SJCRH30 (cell line): Measurements from ENCODE around the gene RGMA. TPM values are rescaled to one million over a fixed set of nuclear protein-coding genes. Genes with fewer than 3 reads are reported as not detected.
"Not testable (repeated sequence)": the region's sequence is repeated elsewhere in the genome, so short reads cannot be mapped to it uniquely, and the experiment has no call there.

Source experiments
- DNase-seq, 2 experiments: peaks; one replicate each; pipeline ENCODE4 v3.0.0-alpha.2; 2015 to 2020
- H3K27ac ChIP-seq: fragments of 250-450 bp; sonication (Bioruptor Pico); 2 replicates; pipeline ENCODE4 v1.5.1; 2020; ENCODE audit warnings: mild to moderate bottlenecking, moderate library complexity
- H3K27me3 ChIP-seq: fragments of 250-450 bp; sonication (Bioruptor Pico); 2 replicates; pipeline ENCODE4 v1.5.1; 2020; ENCODE audit warnings: mild to moderate bottlenecking, moderate library complexity
- H3K36me3 ChIP-seq: fragments of 250-450 bp; sonication (Bioruptor Pico); 2 replicates; pipeline ENCODE4 v1.5.1; 2020; ENCODE audit warnings: mild to moderate bottlenecking, moderate library complexity
- H3K4me1 ChIP-seq: fragments of 250-450 bp; sonication (Bioruptor Pico); 2 replicates; pipeline ENCODE4 v1.5.1; 2020; ENCODE audit warnings: mild to moderate bottlenecking, moderate library complexity
- H3K4me3 ChIP-seq: fragments of 250-450 bp; sonication (Bioruptor Pico); 2 replicates; pipeline ENCODE4 v1.5.1; 2020; ENCODE audit warnings: mild to moderate bottlenecking, moderate library complexity
- H3K9me3 ChIP-seq: fragments of 250-450 bp; sonication (Bioruptor Pico); replicated peaks from 2 replicates; pipeline ENCODE4 v1.5.1; 2020; ENCODE audit warnings: mild to moderate bottlenecking, moderate library complexity
- total RNA-seq: library from RNA; depleted of rRNA; stranded (reverse); fragments of >200 nt; shearing (Covaris generic); gene quantifications from 2 replicates; pipeline ENCODE4 v1.2.3, GENCODE V29; 2014

RGMA gene
- total RNA-seq, 1 experiment from 2014 or later: 52.7 TPM

DNA sequence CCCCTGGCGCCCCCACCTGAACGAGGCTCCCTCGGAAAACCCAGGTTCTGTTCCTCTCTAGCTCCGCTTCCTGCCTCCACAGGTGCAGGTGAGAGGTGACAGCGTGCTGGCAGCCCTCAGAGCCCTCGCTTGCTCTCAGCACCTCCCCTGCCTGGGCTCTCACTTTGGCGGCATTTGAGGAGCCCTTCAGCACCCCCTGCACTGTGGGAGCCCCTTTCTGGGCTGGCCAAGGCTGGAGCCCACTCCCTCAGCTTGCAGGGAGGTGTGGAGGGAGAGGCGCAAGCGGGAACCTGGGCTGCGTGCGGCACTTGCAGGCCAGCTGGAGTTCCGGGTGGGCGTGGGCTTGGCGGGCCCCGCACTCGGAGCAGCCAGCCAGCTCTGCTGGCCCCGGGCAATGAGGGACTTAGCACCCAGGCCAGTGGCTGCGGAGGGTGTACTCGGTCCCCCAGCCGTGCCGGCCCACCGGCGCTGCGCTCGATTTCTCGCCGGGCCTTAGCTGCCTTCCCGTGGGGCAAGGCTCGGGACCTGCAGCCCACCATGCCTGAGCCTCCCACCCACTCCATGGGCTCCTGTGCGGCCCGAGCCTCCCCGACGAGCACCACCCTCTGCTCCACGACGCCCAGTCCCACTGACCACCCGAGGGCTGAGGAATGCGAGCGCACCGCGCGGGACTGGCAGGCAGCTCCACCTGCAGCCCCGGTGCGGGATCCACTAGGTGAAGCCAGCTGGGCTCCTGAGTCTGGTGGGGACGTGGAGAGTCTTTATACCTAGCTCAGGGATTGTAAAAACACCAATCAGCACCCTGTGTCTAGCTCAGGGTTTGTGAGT, 57.2 kb downstream of the RGMA start:
- not testable (repeated sequence) for DNase-seq, H3K27ac ChIP-seq, H3K36me3 ChIP-seq, H3K4me1 ChIP-seq, H3K27me3 ChIP-seq, H3K9me3 ChIP-seq, H3K4me3 ChIP-seq

DNA sequence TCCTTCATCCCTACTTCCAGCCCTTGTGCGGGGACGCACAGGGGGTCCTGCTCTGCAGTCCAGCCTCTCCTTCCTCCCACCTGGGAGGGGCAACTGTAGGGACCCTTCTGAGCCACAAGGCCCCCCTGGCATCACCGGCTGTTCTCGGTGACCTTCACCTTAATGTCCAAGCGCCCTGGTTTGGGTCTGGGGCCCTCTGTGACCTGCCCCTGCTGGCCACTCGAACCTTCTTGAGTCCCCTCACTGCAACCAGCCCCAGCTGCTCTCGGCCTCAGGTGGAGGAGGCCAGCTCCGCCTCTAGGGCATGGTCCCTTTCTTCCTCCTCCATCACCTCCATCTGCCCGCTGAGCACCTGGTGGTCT, 57.9 kb downstream of the RGMA start:
- 0 out of 2 replicates have a peak overlapping the region, but pooled peaks have one; percentile 8 for H3K27ac ChIP-seq
- H3K4me1 ChIP-seq: no peaks in the 10 kb centered on the region
- H3K9me3 ChIP-seq: no peaks in the 10 kb centered on the region
- no peaks in the 10 kb centered on the region for H3K27me3 ChIP-seq
- DNase-seq: peak in 1 of 2 experiments; percentile 30
- no peak overlapping the region for H3K4me3 ChIP-seq
- peaks cover 14% of the 10 kb centered on the region for H3K36me3 ChIP-seq

DNA sequence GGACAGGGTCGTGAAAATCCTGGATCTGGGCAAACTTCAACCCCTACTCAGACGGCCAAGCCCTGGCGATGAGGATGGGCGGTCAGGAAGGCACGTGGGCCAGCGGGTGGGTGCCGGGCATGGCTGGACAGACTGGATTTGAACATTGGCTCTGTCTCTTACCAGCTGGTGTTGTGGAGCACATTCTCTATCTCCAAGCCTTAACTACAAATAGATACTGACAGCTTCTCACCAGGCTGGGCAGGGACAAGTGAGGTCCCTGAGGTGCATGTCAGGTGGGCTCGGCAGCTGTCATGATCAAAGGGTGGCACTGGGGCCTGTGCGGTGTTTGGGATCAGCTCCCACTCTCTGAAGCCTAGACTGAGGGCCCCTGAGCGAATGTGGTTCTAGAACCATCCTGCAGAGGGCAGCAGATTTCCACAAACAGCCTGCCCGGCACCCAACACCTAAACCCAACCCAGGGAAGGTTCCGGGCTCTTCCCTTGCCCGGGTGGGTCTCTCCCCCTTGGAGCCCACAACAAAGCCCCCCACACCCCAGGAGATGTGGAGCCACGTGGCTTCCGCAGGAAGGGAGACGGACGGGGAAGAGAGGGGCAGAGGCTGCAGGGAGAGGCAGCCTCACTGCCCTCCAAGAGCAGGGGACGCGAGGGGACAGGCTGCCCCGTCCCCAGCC, 58.4 kb downstream of the RGMA start:
- peak; percentile 73 to 94 for DNase-seq
- no peaks in the 10 kb centered on the region for H3K27me3 ChIP-seq
- 0 out of 2 replicates have a peak overlapping the region, but pooled peaks have one; percentile 8 for H3K27ac ChIP-seq
- no peaks in the 10 kb centered on the region for H3K4me1 ChIP-seq
- H3K9me3 ChIP-seq: no peaks in the 10 kb centered on the region
- H3K4me3 ChIP-seq: no peak overlapping the region
- H3K36me3 ChIP-seq: peaks cover 19% of the 10 kb centered on the region

DNA sequence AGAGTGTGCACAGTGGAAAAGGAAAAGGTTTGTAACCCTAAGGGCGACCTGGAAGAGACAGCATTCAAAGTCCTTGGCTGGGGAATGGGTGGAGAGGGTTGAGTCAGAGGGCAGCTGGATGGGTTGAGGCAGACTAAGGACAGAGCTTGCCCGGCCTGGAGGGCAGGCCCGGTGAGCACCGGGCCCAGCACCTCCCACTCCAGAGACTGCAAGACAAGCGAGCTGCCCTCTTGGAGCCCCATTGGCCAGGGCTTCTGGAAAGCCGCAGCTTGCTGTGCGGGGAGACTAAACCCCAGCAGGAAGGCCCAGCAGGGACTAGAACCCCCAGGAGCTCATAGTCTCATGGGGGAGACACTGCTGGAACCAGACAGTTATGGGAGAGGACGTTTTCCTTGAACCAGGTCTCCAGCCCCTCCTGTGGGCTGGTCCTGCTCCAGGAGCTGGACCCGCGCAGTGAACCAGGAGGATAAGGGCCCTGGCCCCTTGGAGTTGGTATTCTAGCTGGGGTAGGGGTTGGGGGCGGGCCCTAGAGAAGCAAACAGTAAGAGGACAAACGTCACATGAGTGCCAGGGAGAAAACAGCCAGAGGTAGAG, 59.1 kb downstream of the RGMA start:
- H3K9me3 ChIP-seq: no peaks in the 10 kb centered on the region
- H3K27ac ChIP-seq: no peak overlapping the region
- H3K27me3 ChIP-seq: no peaks in the 10 kb centered on the region
- no peak for DNase-seq
- H3K36me3 ChIP-seq: peaks cover 25% of the 10 kb centered on the region
- H3K4me1 ChIP-seq: no peaks in the 10 kb centered on the region
- H3K4me3 ChIP-seq: no peak overlapping the region

DNA sequence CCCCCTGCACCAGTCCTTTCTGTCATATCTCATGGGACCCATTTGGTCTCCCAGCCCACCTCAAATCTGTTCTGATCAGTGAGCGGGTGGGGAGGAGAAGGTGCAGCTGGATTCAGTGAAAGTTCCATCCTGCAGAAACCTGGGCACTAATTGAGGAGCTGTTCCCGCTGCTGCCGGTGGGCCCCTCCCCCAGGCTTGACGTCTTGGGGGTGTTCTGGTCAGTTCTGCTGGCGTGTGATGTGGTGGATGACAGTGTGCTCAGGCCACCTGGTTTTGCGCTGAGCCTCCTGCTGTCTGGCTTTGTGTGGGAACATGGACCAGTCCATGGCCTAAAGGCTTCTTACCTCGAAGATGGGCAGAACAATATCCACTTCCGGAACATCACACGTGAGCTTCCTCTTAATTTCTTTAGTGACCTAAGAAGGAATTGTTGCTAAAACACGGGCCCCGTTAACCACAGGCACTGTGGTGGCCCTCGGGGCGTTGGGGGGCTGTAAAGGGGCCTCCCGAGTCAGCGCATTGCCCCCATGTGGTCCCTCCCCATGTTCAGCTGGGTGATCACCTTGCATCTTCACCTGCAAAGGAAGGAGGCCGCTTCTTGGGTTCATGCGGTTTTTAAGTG, 59.7 kb downstream of the RGMA start:
- no peak for DNase-seq
- Histone ChIP-seq H3K4me3 (no peak overlapping the region), H3K27ac (no peak overlapping the region)

DNA sequence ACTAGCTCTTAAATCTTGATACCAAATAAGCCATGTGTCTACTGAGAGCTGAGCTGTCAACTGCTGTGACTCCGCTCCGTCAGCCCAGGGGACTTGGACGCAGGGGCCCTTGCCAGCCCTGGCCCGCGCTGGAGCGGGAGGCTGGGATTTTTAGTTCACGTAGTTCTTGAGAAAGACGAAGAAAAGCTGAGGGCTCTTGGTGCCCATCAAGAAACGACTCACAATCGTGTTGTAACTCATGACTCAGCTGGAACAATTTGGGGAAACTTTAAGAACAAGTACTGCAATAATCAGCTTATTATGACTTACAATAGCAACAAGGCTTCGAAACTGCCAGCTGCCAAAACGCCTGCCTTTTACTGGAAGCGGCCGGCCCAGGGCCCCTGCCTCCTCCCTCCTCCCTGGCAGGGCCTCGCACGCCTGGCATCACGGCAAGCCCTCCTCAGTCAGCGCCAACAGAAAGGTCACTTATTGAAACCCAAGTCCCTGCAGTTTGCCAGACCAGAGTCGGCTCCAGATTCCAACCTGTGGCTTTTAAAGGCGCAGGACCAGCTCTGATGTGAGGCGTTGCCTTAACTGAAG, 60.3 kb downstream of the RGMA start:
- no peaks in the 10 kb centered on the region for H3K4me1 ChIP-seq
- no peak overlapping the region for H3K27ac ChIP-seq
- DNase-seq: no peak
- no peaks in the 10 kb centered on the region for H3K27me3 ChIP-seq
- H3K4me3 ChIP-seq: no peak overlapping the region
- peaks cover 37% of the 10 kb centered on the region for H3K36me3 ChIP-seq
- no peaks in the 10 kb centered on the region for H3K9me3 ChIP-seq

More for the DNA sequence above, 59.7 kb downstream of the RGMA start:
- Histone ChIP-seq H3K4me1 (no peaks in the 10 kb centered on the region), H3K27me3 (no peaks in the 10 kb centered on the region), H3K9me3 (no peaks in the 10 kb centered on the region), H3K36me3 (peaks cover 31% of the 10 kb centered on the region)

DNA sequence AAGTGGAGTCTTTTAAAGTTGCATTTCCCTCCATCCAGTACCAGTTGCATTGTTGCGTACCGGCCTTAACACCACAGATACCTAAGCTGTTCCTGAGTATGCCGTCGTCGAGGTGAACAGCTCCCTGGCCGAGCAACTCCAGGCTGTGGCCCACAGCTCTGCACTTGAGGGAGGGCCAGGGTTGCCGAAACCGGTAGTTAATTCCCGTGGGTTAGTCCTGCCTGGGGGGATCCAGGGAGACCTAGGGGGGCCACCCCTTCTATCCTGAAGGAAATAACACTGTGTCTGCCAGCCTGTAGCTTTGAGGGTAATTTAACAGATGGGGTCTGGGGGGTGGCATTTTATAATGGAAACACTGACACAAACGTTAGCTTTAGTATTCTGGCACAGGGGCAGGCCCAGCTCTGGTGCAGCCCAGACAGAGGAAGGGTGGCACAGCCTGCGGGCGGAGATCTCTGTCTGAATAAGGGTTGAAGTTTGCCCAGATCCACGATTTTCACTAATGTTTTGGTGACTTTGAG, 60.8 kb downstream of the RGMA start:
- Histone ChIP-seq H3K9me3 (no peaks in the 10 kb centered on the region), H3K36me3 (peaks cover 43% of the 10 kb centered on the region), H3K27ac (no peak overlapping the region), H3K27me3 (no peaks in the 10 kb centered on the region), H3K4me3 (no peak overlapping the region), H3K4me1 (no peaks in the 10 kb centered on the region)
- no peak for DNase-seq

DNA sequence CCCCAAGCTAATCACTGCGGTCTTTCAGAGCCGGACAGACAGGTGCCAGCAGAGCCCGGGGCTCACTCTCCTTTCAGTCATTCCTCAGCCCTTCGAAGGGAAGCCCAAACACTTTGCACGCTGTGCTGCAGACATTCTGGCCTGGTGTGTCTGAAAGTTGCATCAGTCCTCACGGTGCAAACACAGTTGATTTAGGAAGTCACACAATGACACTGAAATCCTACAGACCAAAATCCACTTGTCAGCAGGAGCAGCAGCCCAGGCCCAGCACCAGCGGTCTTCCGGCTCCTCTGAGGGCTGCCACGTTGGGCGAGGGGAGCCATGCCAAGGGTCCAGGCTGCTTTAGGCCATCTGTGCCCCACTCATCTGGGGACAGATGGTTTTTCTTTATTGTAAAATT, 61.6 kb downstream of the RGMA start:
- Histone ChIP-seq H3K36me3 (peaks cover 50% of the 10 kb centered on the region), H3K27me3 (no peaks in the 10 kb centered on the region), H3K4me3 (no peak overlapping the region), H3K27ac (no peak overlapping the region), H3K9me3 (no peaks in the 10 kb centered on the region), H3K4me1 (no peaks in the 10 kb centered on the region)
- no peak for DNase-seq

DNA sequence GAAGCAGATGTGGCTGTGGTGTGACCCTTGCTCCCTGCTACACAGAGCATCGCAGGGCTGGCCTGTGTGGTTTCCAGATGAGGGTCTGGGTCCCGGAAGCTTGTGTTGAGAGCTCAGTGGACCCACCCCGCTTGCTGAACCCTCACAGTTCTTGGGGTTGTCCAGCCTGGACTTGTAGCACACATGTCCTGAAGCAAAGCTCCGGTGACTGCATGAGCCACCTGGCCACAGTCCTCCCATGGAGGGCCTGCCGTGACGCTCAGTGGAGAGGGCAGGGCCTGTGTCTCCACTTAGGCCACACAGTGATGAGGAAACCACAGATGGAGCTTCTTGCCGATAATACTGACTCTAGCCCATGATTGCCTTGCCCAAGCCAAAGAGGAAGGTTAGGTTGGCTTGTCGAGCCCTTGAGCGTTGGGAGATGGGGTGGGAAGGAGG, 62.6 kb downstream of the RGMA start:
- H3K4me3 ChIP-seq: no peak overlapping the region
- H3K27me3 ChIP-seq: no peaks in the 10 kb centered on the region
- no peaks in the 10 kb centered on the region for H3K4me1 ChIP-seq
- no peaks in the 10 kb centered on the region for H3K9me3 ChIP-seq
- no peak for DNase-seq
- peaks cover 61% of the 10 kb centered on the region for H3K36me3 ChIP-seq
- H3K27ac ChIP-seq: no peak overlapping the region

DNA sequence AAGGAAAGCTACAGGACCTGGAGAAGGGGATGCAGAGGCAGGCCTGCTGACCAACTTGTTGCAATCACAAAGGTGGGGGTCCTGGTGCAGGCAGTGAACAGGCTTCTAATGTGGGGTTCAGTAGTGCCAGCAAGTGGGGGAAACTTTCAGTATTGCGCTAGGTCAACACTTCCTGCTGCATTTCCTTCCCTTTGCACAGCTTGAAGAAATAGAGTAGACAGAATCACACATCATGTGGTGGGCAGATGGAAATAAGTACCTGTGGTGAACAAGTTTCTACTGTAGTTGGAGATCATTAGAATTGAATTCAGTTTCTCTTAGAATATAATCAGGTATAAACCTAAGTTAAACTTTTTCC, 63.4 kb downstream of the RGMA start:
- H3K4me1 ChIP-seq: no peaks in the 10 kb centered on the region
- H3K4me3 ChIP-seq: no peak overlapping the region
- no peaks in the 10 kb centered on the region for H3K27me3 ChIP-seq
- H3K9me3 ChIP-seq: no peaks in the 10 kb centered on the region
- no peak overlapping the region for H3K27ac ChIP-seq
- H3K36me3 ChIP-seq: peaks cover 68% of the 10 kb centered on the region
- DNase-seq: no peak

DNA sequence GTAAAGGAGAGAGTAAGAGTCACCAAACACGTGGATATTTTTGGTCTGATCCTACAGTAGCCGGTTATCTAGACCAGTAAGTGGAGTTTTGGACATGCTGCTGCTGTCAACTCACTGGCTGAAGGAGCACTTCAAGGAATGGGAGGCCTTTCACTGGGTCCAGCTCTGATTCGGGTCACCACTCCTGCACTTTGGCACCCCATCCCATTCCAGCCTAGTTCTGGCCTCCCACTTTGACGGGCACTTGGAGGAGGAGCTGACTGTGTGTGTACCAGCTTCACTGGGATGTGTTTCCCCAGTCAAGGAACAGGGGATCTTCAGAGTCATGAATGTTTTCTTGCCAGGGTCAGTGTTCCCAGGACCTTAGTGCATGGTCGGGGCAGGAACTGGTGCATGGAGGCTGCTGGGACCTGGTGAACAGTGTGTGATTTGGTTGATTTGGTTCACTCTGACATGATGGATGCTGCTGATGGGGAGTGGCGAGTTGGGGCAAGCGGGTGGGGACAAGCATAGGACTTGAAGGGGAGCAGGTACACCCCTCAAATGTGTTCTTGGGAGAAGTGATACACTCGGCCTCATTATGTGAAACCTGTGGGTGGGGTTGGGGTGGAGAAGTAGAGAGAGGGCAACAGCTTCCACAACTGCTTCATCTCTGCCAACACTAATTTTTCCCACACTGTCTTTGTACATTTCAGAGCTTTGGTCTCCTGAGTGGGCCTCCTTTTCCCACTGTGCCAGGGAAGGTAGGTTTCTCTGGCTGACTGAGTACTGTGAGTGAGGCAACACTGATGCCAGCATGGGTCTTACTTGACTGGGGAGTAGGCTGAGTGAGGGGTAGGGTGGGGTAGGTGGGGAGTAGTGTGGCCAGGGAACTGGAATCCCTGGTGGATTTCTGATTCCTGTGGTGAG, 64.0 kb downstream of the RGMA start:
- peaks cover 75% of the 10 kb centered on the region for H3K36me3 ChIP-seq

DNA sequence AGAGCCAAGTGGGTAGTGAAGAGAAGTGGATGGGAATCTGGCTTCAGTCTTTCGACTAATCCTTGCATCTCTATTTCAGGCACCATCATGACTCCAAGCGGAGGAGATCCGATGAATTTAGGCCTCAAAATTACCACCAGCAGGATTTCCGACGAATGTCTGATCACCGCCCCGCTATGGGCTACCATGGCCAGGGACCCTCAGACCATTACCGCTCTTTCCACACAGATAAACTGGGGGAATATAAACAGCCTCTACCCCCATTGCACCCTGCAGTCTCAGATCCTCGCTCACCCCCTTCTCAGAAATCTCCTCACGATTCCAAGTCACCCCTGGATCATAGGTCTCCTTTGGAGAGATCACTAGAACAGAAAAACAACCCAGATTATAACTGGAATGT, 64.7 kb downstream of the RGMA start:
- no peak for DNase-seq
- Histone ChIP-seq H3K36me3 (peaks cover 82% of the 10 kb centered on the region), H3K27me3 (no peaks in the 10 kb centered on the region)

More for the DNA sequence above, 64.0 kb downstream of the RGMA start:
- H3K27ac ChIP-seq: no peak overlapping the region
- no peak overlapping the region for H3K4me3 ChIP-seq
- no peak for DNase-seq
- no peaks in the 10 kb centered on the region for H3K4me1 ChIP-seq
- H3K27me3 ChIP-seq: no peaks in the 10 kb centered on the region
- no peaks in the 10 kb centered on the region for H3K9me3 ChIP-seq

DNA sequence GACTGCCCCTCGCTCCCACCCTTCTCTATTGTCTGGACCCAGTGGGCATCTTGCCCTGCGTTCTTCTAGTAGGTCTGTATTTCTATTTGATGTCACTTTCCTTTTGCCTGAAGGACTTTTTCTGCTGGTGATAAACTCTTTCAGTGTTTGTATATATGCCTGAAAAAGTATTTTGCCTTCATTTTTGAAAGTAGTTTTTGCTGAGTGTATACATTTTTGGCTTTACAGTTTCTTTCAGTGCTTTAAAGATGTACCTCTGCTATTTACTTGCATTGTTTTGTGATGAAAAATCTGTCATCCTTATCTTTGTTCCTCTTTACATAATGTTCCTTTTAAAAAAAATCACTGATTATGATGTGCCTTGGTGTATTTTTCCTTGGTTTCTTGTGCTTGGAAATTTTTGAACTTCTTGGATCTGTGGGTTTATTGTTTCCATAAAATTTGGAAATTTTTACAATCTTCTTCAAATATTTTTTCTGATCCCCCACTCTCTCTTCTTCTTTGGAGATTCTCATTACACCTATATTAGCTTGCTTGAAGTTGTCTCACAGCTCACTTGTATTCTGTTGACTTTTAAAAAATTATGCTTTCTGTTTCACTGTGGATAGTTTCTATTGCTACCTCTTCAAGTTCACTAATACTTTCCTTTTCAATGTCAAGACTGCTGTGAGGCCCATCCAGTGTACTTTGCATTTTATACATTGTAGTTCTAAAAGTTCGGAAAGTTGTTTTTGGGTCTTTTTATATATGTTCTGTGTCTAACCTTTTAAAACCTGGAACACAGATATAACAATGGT, 67.8 kb downstream of the RGMA start:
- Histone ChIP-seq H3K27ac (no peak overlapping the region), H3K36me3 (peaks cover 94% of the 10 kb centered on the region)

More for the DNA sequence above, 64.7 kb downstream of the RGMA start:
- Histone ChIP-seq H3K4me1 (no peaks in the 10 kb centered on the region), H3K4me3 (no peak overlapping the region), H3K27ac (no peak overlapping the region), H3K9me3 (no peaks in the 10 kb centered on the region)

More for the DNA sequence above, 67.8 kb downstream of the RGMA start:
- Histone ChIP-seq H3K27me3 (no peaks in the 10 kb centered on the region), H3K9me3 (no peaks in the 10 kb centered on the region), H3K4me3 (no peak overlapping the region), H3K4me1 (no peaks in the 10 kb centered on the region)
- DNase-seq: no peak
